ENCODE results near the gene TTC21B.
"Not testable (repeated sequence)": the region's sequence is repeated elsewhere in the genome, so short reads cannot be mapped to it uniquely, and the experiment has no call there.

Gene TTC21B

DNA sequence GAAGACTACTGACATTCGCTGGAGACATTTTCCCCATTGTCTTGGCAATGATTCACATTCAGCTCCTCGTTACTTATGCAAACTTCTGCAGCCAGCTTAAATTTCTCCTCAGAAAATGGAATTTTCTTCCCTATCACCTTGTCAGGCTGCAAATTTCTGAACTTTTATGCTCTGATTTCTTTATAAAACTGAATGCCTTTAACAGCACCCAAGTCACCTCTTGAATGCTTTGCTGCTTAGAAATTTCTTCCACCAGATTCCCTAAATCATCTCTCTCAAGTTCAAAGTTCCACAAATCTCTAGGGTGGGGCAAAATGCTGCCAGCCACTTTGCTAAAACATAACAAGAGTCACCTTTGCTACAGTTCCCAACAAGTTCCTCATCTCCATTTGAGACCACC is 92.5 kb downstream of the TTC21B start:
- H3K27me3 ChIP-seq (ENCODE audit: control insufficient read depth, insufficient read depth, low read length); H3K4me3 ChIP-seq (ENCODE audit: low read length); H3K27ac ChIP-seq (ENCODE audit: low read length); H3K9me3 ChIP-seq (ENCODE audit: control insufficient read depth, low read depth, low read length); H3K4me1 ChIP-seq (ENCODE audit: control insufficient read depth, low read depth, low read length); H3K36me3 ChIP-seq (ENCODE audit: control insufficient read depth, low read depth, low read length); H3K9ac ChIP-seq (ENCODE audit: low read length): not testable (repeated sequence)

GRCh38 chr2:165859723-165860122 is 93.9 kb downstream of the TTC21B start:
- not testable (repeated sequence) for H3K4me1 ChIP-seq (ENCODE audit: control insufficient read depth, low read depth, low read length); H3K27ac ChIP-seq (ENCODE audit: low read length)

DNA sequence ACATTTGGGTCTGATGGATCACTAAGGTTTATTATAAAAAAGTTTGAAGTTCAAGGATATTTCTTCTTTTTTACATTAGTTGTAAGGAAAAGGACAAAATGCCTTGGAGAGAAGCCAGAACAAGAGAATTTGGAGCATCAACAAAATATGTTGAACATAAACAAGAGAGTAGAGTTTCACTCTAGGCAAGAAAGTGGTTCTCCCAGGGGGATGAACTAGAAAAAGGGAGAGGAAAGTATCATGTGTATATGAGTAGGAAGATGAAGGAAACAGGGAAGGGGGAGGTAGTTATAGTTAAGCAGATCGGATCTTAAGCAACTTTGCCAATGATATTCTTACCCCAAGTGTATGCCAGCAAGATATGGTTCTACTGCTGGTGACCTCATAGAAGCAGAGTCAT is 95.7 kb downstream of the TTC21B start:
- Histone ChIP-seq H3K27me3 (ENCODE audit: control insufficient read depth, insufficient read depth, low read length) (no peaks in the 10 kb centered on the region), H3K9ac (ENCODE audit: low read length) (no peak overlapping the region), H3K4me3 (ENCODE audit: low read length) (no peak overlapping the region), H3K9me3 (ENCODE audit: control insufficient read depth, low read depth, low read length) (no peaks in the 10 kb centered on the region), H3K27ac (ENCODE audit: low read length) (no peak overlapping the region), H3K4me1 (ENCODE audit: control insufficient read depth, low read depth, low read length) (no peaks in the 10 kb centered on the region), H3K36me3 (ENCODE audit: control insufficient read depth, low read depth, low read length) (no peaks in the 10 kb centered on the region)

More at GRCh38 chr2:165859723-165860122, 93.9 kb downstream of the TTC21B start:
- not testable (repeated sequence) for H3K27me3 ChIP-seq (ENCODE audit: control insufficient read depth, insufficient read depth, low read length); H3K9ac ChIP-seq (ENCODE audit: low read length); H3K36me3 ChIP-seq (ENCODE audit: control insufficient read depth, low read depth, low read length); H3K4me3 ChIP-seq (ENCODE audit: low read length); H3K9me3 ChIP-seq (ENCODE audit: control insufficient read depth, low read depth, low read length)

GRCh38 chr2:165852394-165852793 is 101.2 kb downstream of the TTC21B start:
- Histone ChIP-seq H3K9me3 (ENCODE audit: control insufficient read depth, low read depth, low read length) (no peaks in the 10 kb centered on the region), H3K36me3 (ENCODE audit: control insufficient read depth, low read depth, low read length) (no peaks in the 10 kb centered on the region), H3K4me1 (ENCODE audit: control insufficient read depth, low read depth, low read length) (no peaks in the 10 kb centered on the region), H3K27me3 (ENCODE audit: control insufficient read depth, insufficient read depth, low read length) (no peaks in the 10 kb centered on the region), H3K9ac (ENCODE audit: low read length) (no peak overlapping the region), H3K27ac (ENCODE audit: low read length) (no peak overlapping the region), H3K4me3 (ENCODE audit: low read length) (no peak overlapping the region)

DNA sequence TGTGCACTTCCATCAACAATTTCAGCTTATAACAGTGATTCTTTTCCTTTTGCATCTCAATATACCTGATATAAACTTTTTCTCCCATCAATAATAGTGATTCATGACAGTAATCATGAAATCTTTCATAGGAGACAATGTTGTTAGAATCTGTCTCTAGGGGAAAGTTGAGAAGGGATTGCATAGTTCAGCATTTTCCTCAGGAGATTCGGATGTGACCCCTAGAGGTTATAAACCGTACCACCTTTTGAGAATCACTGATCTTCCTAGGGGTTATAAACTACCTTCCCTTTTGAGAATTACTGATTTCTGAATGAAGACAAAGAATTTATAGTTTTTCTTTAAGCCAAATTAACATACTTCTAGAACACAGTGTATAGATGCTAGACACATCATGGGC is 106.6 kb downstream of the TTC21B start:
- H3K4me1 ChIP-seq (ENCODE audit: control insufficient read depth, low read depth, low read length): peaks cover 34% of the 10 kb centered on the region
- no peak overlapping the region for H3K9ac ChIP-seq (ENCODE audit: low read length)
- H3K27me3 ChIP-seq (ENCODE audit: control insufficient read depth, insufficient read depth, low read length): no peaks in the 10 kb centered on the region
- no peak overlapping the region for H3K4me3 ChIP-seq (ENCODE audit: low read length)
- no peaks in the 10 kb centered on the region for H3K36me3 ChIP-seq (ENCODE audit: control insufficient read depth, low read depth, low read length)
- no peak overlapping the region for H3K27ac ChIP-seq (ENCODE audit: low read length)
- no peaks in the 10 kb centered on the region for H3K9me3 ChIP-seq (ENCODE audit: control insufficient read depth, low read depth, low read length)

DNA sequence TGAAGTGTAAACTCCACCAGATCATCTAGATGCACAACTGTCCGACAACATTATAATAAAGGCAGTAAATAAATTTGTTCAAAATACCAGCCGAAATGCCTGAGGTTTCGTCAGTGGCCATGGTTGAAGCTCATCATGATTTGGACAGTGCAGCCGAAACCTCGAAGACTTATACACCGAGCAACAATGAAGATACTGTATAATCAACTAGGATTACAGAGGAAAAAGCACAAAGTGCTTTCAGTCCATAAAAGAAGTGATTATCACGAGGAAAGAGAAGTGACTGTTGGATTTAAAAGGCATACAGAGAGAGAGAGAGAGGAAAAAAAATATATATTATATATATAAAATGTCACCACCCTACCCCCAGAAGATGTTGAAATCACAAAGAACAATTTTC is 107.5 kb downstream of the TTC21B start:
- Histone ChIP-seq H3K9me3 (ENCODE audit: control insufficient read depth, low read depth, low read length) (no peaks in the 10 kb centered on the region), H3K27ac (ENCODE audit: low read length) (no peak overlapping the region), H3K4me3 (ENCODE audit: low read length) (no peak overlapping the region), H3K9ac (ENCODE audit: low read length) (no peak overlapping the region), H3K36me3 (ENCODE audit: control insufficient read depth, low read depth, low read length) (no peaks in the 10 kb centered on the region), H3K4me1 (ENCODE audit: control insufficient read depth, low read depth, low read length) (peaks cover 34% of the 10 kb centered on the region), H3K27me3 (ENCODE audit: control insufficient read depth, insufficient read depth, low read length) (no peaks in the 10 kb centered on the region)

GRCh38 chr2:165844216-165844615 is 109.4 kb downstream of the TTC21B start:
- Histone ChIP-seq H3K4me1 (ENCODE audit: control insufficient read depth, low read depth, low read length) (peaks cover 34% of the 10 kb centered on the region), H3K27ac (ENCODE audit: low read length) (no peak overlapping the region), H3K36me3 (ENCODE audit: control insufficient read depth, low read depth, low read length) (no peaks in the 10 kb centered on the region), H3K4me3 (ENCODE audit: low read length) (no peak overlapping the region), H3K9ac (ENCODE audit: low read length) (no peak overlapping the region), H3K9me3 (ENCODE audit: control insufficient read depth, low read depth, low read length) (no peaks in the 10 kb centered on the region), H3K27me3 (ENCODE audit: control insufficient read depth, insufficient read depth, low read length) (no peaks in the 10 kb centered on the region)

DNA sequence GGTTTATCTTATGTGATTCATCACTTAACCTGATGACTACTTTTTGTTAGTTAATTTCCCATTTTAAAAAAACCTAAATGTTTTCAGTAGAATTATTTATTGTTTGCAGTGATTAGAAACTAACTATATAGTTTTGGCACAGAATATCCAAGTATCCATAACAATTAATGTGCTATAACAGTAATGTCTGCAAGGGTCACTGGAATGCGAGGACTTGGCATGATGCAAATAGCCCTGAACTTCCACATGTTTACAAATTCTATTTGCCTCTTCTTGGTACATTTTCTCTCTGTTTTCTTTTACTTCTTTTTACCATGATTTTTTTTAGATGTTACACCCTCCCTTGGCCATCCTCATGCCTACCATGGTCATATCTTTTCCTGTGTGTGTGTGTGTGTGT is 110.2 kb downstream of the TTC21B start:
- Histone ChIP-seq H3K9ac (ENCODE audit: low read length) (no peak overlapping the region), H3K27ac (ENCODE audit: low read length) (no peak overlapping the region), H3K9me3 (ENCODE audit: control insufficient read depth, low read depth, low read length) (no peaks in the 10 kb centered on the region), H3K4me1 (ENCODE audit: control insufficient read depth, low read depth, low read length) (peaks cover 34% of the 10 kb centered on the region), H3K27me3 (ENCODE audit: control insufficient read depth, insufficient read depth, low read length) (no peaks in the 10 kb centered on the region), H3K4me3 (ENCODE audit: low read length) (no peak overlapping the region), H3K36me3 (ENCODE audit: control insufficient read depth, low read depth, low read length) (no peaks in the 10 kb centered on the region)

DNA sequence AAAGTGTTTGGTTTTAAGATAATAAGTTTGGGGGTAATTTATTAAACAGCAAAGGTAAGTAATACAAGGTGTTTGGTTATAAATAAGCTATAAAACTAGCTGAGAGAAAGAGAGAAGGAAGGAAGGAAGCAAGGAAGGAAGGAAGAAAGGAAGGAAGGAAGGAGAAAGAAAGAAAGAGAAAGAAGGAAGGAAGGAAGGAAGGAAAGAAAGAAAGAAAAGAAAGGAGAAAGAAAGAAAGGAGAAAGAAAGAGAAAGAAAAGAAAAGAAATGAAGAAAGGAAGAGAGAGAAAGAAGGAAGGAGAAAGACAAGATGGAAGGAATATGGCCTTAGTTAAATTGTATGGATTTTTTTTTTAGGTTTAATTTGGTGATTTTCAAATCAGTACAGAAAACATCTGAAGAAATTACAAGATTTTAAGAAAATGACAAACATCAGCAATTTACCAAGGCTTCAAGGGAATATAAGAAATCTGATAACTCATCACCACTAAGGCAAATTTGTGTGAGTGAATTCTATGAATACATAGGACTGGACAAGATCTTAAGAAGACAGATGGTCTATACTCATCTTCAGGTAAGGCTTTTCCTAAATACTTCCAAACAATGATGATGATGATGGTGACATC is 113.1 kb downstream of the TTC21B start:
- Histone ChIP-seq H3K27me3 (ENCODE audit: control insufficient read depth, insufficient read depth, low read length) (no peaks in the 10 kb centered on the region), H3K4me1 (ENCODE audit: control insufficient read depth, low read depth, low read length) (peaks cover 30% of the 10 kb centered on the region), H3K36me3 (ENCODE audit: control insufficient read depth, low read depth, low read length) (no peaks in the 10 kb centered on the region), H3K9me3 (ENCODE audit: control insufficient read depth, low read depth, low read length) (no peaks in the 10 kb centered on the region), H3K4me3 (ENCODE audit: low read length) (no peak overlapping the region), H3K9ac (ENCODE audit: low read length) (no peak overlapping the region), H3K27ac (ENCODE audit: low read length) (no peak overlapping the region)

DNA sequence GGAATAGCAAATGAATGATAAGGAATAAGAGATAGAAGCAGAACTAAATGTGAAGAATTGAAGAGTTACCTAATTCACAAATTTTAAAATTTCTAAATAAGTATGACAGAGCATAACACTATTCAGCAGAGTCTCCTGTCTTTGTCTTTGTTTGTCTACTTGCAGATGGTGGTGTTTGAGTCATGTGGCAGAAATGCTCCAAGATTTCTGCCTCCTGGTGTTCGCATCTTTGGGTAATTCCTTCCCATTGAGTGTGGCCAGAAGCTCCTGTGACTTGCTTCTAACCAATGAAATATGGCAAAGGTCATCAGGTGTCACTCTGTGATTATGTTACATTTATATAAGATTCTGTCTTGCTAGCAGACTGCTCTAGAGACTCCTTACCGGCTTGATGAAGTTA is 114.0 kb downstream of the TTC21B start:
- no peak overlapping the region for H3K9ac ChIP-seq (ENCODE audit: low read length)
- H3K4me3 ChIP-seq (ENCODE audit: low read length): no peak overlapping the region
- no peak overlapping the region for H3K27ac ChIP-seq (ENCODE audit: low read length)
- H3K27me3 ChIP-seq (ENCODE audit: control insufficient read depth, insufficient read depth, low read length): no peaks in the 10 kb centered on the region
- no peaks in the 10 kb centered on the region for H3K36me3 ChIP-seq (ENCODE audit: control insufficient read depth, low read depth, low read length)
- H3K9me3 ChIP-seq (ENCODE audit: control insufficient read depth, low read depth, low read length): no peaks in the 10 kb centered on the region
- H3K4me1 ChIP-seq (ENCODE audit: control insufficient read depth, low read depth, low read length): peaks cover 24% of the 10 kb centered on the region

GRCh38 chr2:165837122-165837521 is 116.5 kb downstream of the TTC21B start:
- H3K9me3 ChIP-seq (ENCODE audit: control insufficient read depth, low read depth, low read length): no peaks in the 10 kb centered on the region
- no peaks in the 10 kb centered on the region for H3K27me3 ChIP-seq (ENCODE audit: control insufficient read depth, insufficient read depth, low read length)
- H3K4me1 ChIP-seq (ENCODE audit: control insufficient read depth, low read depth, low read length): no peaks in the 10 kb centered on the region
- H3K9ac ChIP-seq (ENCODE audit: low read length): no peak overlapping the region
- no peak overlapping the region for H3K27ac ChIP-seq (ENCODE audit: low read length)
- H3K4me3 ChIP-seq (ENCODE audit: low read length): no peak overlapping the region
- no peaks in the 10 kb centered on the region for H3K36me3 ChIP-seq (ENCODE audit: control insufficient read depth, low read depth, low read length)

- no peaks in the 10 kb centered on the region for H3K4me1 ChIP-seq (ENCODE audit: control insufficient read depth, low read depth, low read length)
- no peak overlapping the region for H3K9ac ChIP-seq (ENCODE audit: low read length)
- no peak overlapping the region for H3K4me3 ChIP-seq (ENCODE audit: low read length)
- H3K27ac ChIP-seq (ENCODE audit: low read length): no peak overlapping the region
- no peaks in the 10 kb centered on the region for H3K27me3 ChIP-seq (ENCODE audit: control insufficient read depth, insufficient read depth, low read length)
- H3K9me3 ChIP-seq (ENCODE audit: control insufficient read depth, low read depth, low read length): no peaks in the 10 kb centered on the region
- no peaks in the 10 kb centered on the region for H3K36me3 ChIP-seq (ENCODE audit: control insufficient read depth, low read depth, low read length)
Observed at GRCh38 chr2:165835363-165835762, 118.2 kb downstream of the TTC21B start.
